DLD1 (cell line): ENCODE measurements around the gene DDX3X.
"Not testable (repeated sequence)": the region's sequence is repeated elsewhere in the genome, so short reads cannot be mapped to it uniquely, and the experiment has no call there.

Experiments used
- in situ Hi-C: cut with HindIII; loops from 2 replicates; pipeline ENCODE4 v1.10.0; 2017; ENCODE audit warnings: low sequenced_read_pairs

DDX3X gene

GRCh38 chrX:41369152-41369551 is 35.2 kb downstream of the DDX3X start:
- in situ Hi-C loops: no loop called here

GRCh38 chrX:41371575-41371974 is 37.6 kb downstream of the DDX3X start:
- in situ Hi-C loops: not testable (repeated sequence)

- in situ Hi-C loops: no loop called here
Measured at GRCh38 chrX:41373989-41374606, 40.1 kb downstream of the DDX3X start.

- in situ Hi-C loops: no loop called here
Measured at GRCh38 chrX:41377624-41378023, 43.7 kb downstream of the DDX3X start.

GRCh38 chrX:41381685-41382084 is 47.7 kb downstream of the DDX3X start:
- in situ Hi-C loops: no loop called here

GRCh38 chrX:41382714-41383645 is 49.0 kb downstream of the DDX3X start:
- in situ Hi-C loops: no loop called here

- in situ Hi-C loops: no loop called here
Measured at GRCh38 chrX:41384051-41384705, 50.2 kb downstream of the DDX3X start.

- in situ Hi-C loops: no loop called here
Measured at GRCh38 chrX:41386222-41386990, 52.4 kb downstream of the DDX3X start.

- in situ Hi-C loops: no loop called here
Measured at GRCh38 chrX:41388543-41388942, 54.6 kb downstream of the DDX3X start.

- in situ Hi-C loops: no loop called here
Measured at GRCh38 chrX:41389311-41389888, 55.4 kb downstream of the DDX3X start.

GRCh38 chrX:41390576-41390975 is 56.6 kb downstream of the DDX3X start:
- in situ Hi-C loops: not testable (repeated sequence)

GRCh38 chrX:41391606-41392005 is 57.6 kb downstream of the DDX3X start:
- in situ Hi-C loops: no loop called here

GRCh38 chrX:41394293-41394692 is 60.3 kb downstream of the DDX3X start:
- in situ Hi-C loops: no loop called here

- in situ Hi-C loops: no loop called here
Measured at GRCh38 chrX:41397219-41397618, 63.3 kb downstream of the DDX3X start.

GRCh38 chrX:41397768-41398167 is 63.8 kb downstream of the DDX3X start:
- in situ Hi-C loops: no loop called here

GRCh38 chrX:41402556-41402955 is 68.6 kb downstream of the DDX3X start:
- in situ Hi-C loops: not testable (repeated sequence)

GRCh38 chrX:41405551-41405950 is 71.6 kb downstream of the DDX3X start:
- in situ Hi-C loops: no loop called here

- in situ Hi-C loops: no loop called here
Measured at GRCh38 chrX:41406201-41406600, 72.2 kb downstream of the DDX3X start.

- in situ Hi-C loops: no loop called here
Measured at GRCh38 chrX:41407816-41408215, 73.9 kb downstream of the DDX3X start.

- in situ Hi-C loops: no loop called here
Measured at GRCh38 chrX:41408576-41408975, 74.6 kb downstream of the DDX3X start.

GRCh38 chrX:41409006-41409405 is 75.0 kb downstream of the DDX3X start:
- in situ Hi-C loops: no loop called here
